ENCODE measurements around the gene SQSTM1. TPM values are rescaled to one million over a fixed set of nuclear protein-coding genes. Genes with fewer than 3 reads are reported as not detected.

Gene SQSTM1
- total RNA-seq, 1 experiment from 2014 or later, result 78.5 TPM

- TF ChIP-seq ZNF532 (CRISPR knock-in tag; IDR thresholded peaks at IDR 0.05; ENCODE audit: borderline replicate concordance), result no peak
- TF ChIP-seq MLX (CRISPR knock-in tag; IDR thresholded peaks at IDR 0.05), result no peak
- no peak for TF ChIP-seq ZBTB43 (CRISPR knock-in tag; IDR thresholded peaks at IDR 0.05)
- TF ChIP-seq PRDM15 (CRISPR knock-in tag; IDR thresholded peaks at IDR 0.05), result no peak
- TF ChIP-seq NR2C2 (CRISPR knock-in tag; IDR thresholded peaks at IDR 0.05), result no peak
- no peak for TF ChIP-seq ATF1 (CRISPR knock-in tag; IDR thresholded peaks at IDR 0.05)
- TF ChIP-seq E2F4 (CRISPR knock-in tag; IDR thresholded peaks at IDR 0.05; ENCODE audit: borderline replicate concordance, low read depth), result no peak
- TF ChIP-seq ERG (CRISPR knock-in tag; IDR thresholded peaks at IDR 0.05), result no peak
- TF ChIP-seq KAT7 (CRISPR knock-in tag; IDR thresholded peaks at IDR 0.05; ENCODE audit: borderline replicate concordance), result no peak
- no peak for TF ChIP-seq IRF2 (CRISPR knock-in tag; IDR thresholded peaks at IDR 0.05; ENCODE audit: borderline replicate concordance, low read depth)
- TF ChIP-seq FOXJ3 (CRISPR knock-in tag; IDR thresholded peaks at IDR 0.05; ENCODE audit: borderline replicate concordance), result no peak
Observed at GRCh38 chr5:179879003-179879689, 58.4 kb downstream of the SQSTM1 start (continued).

GRCh38 chr5:179879690-179880010 lies 58.9 kb downstream of the SQSTM1 start:
- no peak overlapping the region for H3K27ac Mint-ChIP-seq
- peaks cover 50% of the 10 kb centered on the region for H3K36me3 Mint-ChIP-seq
- no peak overlapping the region for H3K4me3 Mint-ChIP-seq
- no peak for ATAC-seq
- CTCF ChIA-PET, result interaction anchor here (0.6 to 1.3 kb wide), 4 partner anchors 10 to 331 kb away, joined by 3 to 4 read pairs (median 4); no protein-coding TSS in a partner anchor
- DNase-seq (ENCODE audit: low spot score), result no peak
- TF ChIP-seq ETV6 (CRISPR knock-in tag; IDR thresholded peaks at IDR 0.05) (no peak), ZNF281 (CRISPR knock-in tag; IDR thresholded peaks at IDR 0.05) (no peak), ZNF317 (CRISPR knock-in tag; IDR thresholded peaks at IDR 0.05; ENCODE audit: borderline replicate concordance, low read depth) (no peak), CTCF (IDR thresholded peaks at IDR 0.05) (no peak), TEAD1 (CRISPR knock-in tag; IDR thresholded peaks at IDR 0.05) (no peak), RORB (CRISPR knock-in tag; IDR thresholded peaks at IDR 0.05) (no peak), ELF4 (CRISPR knock-in tag; IDR thresholded peaks at IDR 0.05; ENCODE audit: low read depth) (no peak)
- POLR2A ChIA-PET, result interaction anchor here (0.6 kb wide), 1 partner anchor 310 kb away, joined by 4 read pairs; no protein-coding TSS in a partner anchor
- peaks cover 24% of the 10 kb centered on the region for H3K9me3 Mint-ChIP-seq
- H3K4me1 Mint-ChIP-seq, result no peaks in the 10 kb centered on the region
- H3K27me3 Mint-ChIP-seq (ENCODE audit: low read depth), result peaks cover 2% of the 10 kb centered on the region; the same call in 1 of the 2 replicates

Measured in WTC11 (cell line).